Naive thymus-derived CD4-positive, alpha-beta T cell (primary cell): ENCODE data around the gene RNF183. TPM values are rescaled to one million over a fixed set of nuclear protein-coding genes. Genes with fewer than 3 reads are reported as not detected.
"Not testable (repeated sequence)": the region's sequence is repeated elsewhere in the genome, so short reads cannot be mapped to it uniquely, and the experiment has no call there.

ENCODE experiments used
- ATAC-seq: fragments of 150-1000 bp; cut with Tn5 transposase; 2 replicates; pipeline ENCODE4 v1.10.0; 2021; ENCODE audit warnings: mild to moderate bottlenecking, moderate library complexity
- CTCF ChIA-PET: fragments of 350-600 bp; sonication (Branson Sonifier 250); formaldehyde crosslinking; loops from one replicate; lab custom pipeline; 2021; ENCODE audit warnings: antibody characterized with exemption; lab: Charles Lee
- POLR2A ChIA-PET: fragments of 350-600 bp; sonication (Branson Sonifier 250); formaldehyde crosslinking; loops from one replicate; lab custom pipeline; 2021; ENCODE audit warnings: antibody characterized with exemption, inconsistent platforms; lab: Charles Lee
- DNase-seq, 9 donors: peaks; one replicate each; pipeline versions ENCODE4 v3.0.0 to v3.0.0-alpha.2; 2020 to 2022; ENCODE audit warnings: mixed read lengths in 1 of 9
- H3K27ac ChIP-seq: one replicate; pipeline ENCODE4 v1.7.0; 2013; ENCODE audit warnings: mild to moderate bottlenecking, low read depth, low read length, moderate library complexity
- H3K27me3 ChIP-seq, 2 donors: one replicate each; pipeline ENCODE4 v1.7.0; 2013; ENCODE audit warnings: low read length in 2 of 2, mild to moderate bottlenecking in 2 of 2, moderate library complexity in 2 of 2; ENCODE audit not compliant: control insufficient read depth in 2 of 2, insufficient read depth in 2 of 2
- H3K36me3 ChIP-seq, 3 experiments: 1 replicate in 2 of 3; 2 replicates in 1 of 3; pipeline ENCODE4 v1.7.0; 2013; ENCODE audit warnings: low read length in 3 of 3, mild to moderate bottlenecking in 3 of 3, moderate library complexity in 1 of 3; ENCODE audit not compliant: insufficient read depth in 3 of 3, control insufficient read depth in 2 of 3
- H3K4me1 ChIP-seq, 2 donors: one replicate each; pipeline ENCODE4 v1.7.0; 2013; ENCODE audit warnings: low read length in 2 of 2, mild to moderate bottlenecking in 2 of 2, moderate library complexity in 1 of 2; ENCODE audit not compliant: control insufficient read depth in 2 of 2, insufficient read depth in 2 of 2
- H3K4me3 ChIP-seq: 2 replicates; pipeline ENCODE4 v1.7.0; 2013; ENCODE audit warnings: mild to moderate bottlenecking, low read length
- H3K9me3 ChIP-seq, 3 experiments: 1 replicate in 2 of 3; 2 replicates in 1 of 3; pipeline ENCODE4 v1.7.0; 2013; ENCODE audit warnings: low read length in 3 of 3; ENCODE audit not compliant: control insufficient read depth in 2 of 3
- H3K27ac Mint-ChIP-seq, 9 donors: one replicate each; pipeline ENCODE4 v1.8.0; 2020 to 2022; ENCODE audit warnings: mixed read lengths in 9 of 9, mild to moderate bottlenecking in 8 of 9, moderate library complexity in 5 of 9, inconsistent platforms in 2 of 9
- H3K27me3 Mint-ChIP-seq, 5 donors: one replicate each; pipeline ENCODE4 v1.8.0; 2021 to 2022; ENCODE audit warnings: mixed read lengths in 5 of 5, mild to moderate bottlenecking in 1 of 5
- H3K36me3 Mint-ChIP-seq, 5 donors: one replicate each; pipeline ENCODE4 v1.8.0; 2020 to 2022; ENCODE audit warnings: mixed read lengths in 5 of 5, mild to moderate bottlenecking in 3 of 5, inconsistent platforms in 1 of 5
- H3K4me1 Mint-ChIP-seq, 7 donors: one replicate each; pipeline ENCODE4 v1.8.0; 2020 to 2022; ENCODE audit warnings: mixed read lengths in 7 of 7, mild to moderate bottlenecking in 3 of 7, inconsistent platforms in 1 of 7
- H3K4me3 Mint-ChIP-seq, 10 donors: one replicate each; pipeline ENCODE4 v1.8.0; 2020 to 2022; ENCODE audit warnings: mild to moderate bottlenecking in 10 of 10, mixed read lengths in 10 of 10, moderate library complexity in 6 of 10, inconsistent platforms in 2 of 10
- H3K9me3 Mint-ChIP-seq, 11 donors: one replicate each; pipeline ENCODE4 v1.8.0; 2020 to 2022; ENCODE audit warnings: mixed read lengths in 11 of 11, mild to moderate bottlenecking in 4 of 11, inconsistent platforms in 1 of 11, moderate library complexity in 1 of 11
- intact Hi-C, 2 donors: fragments of 100-400 bp; cut with micrococcal nuclease; formaldehyde crosslinking; loops; one replicate each; pipeline ENCODE4 v1.15.1; 2023
- polyA plus RNA-seq, 2 donors: library from polyadenylated mRNA; unstranded; fragments of 300-500 nt; fragmentation: Illumina TruSeq; gene quantifications; one replicate each; pipeline ENCODE4 v1.2.3, GENCODE V29; 2021
- total RNA-seq, 6 experiments: library from RNA in 5 of 6; stranded (reverse) in 5 of 6; gene quantifications; 1 replicate in 5 of 6; 2 replicates in 1 of 6; pipeline ENCODE4 v1.2.3 and lab custom pipeline; 2021 to 2026

Gene RNF183
- total and polyA plus RNA-seq, 7 experiments from 2014 or later: not detected

GRCh38 chr9:113296247-113296646 lies 6.9 kb downstream of the RNF183 start:
- POLR2A ChIA-PET, H3K4me1 ChIP-seq, intact Hi-C loops, H3K27ac ChIP-seq, H3K9me3 Mint-ChIP-seq, H3K4me3 ChIP-seq, H3K4me3 Mint-ChIP-seq, H3K27ac Mint-ChIP-seq, H3K9me3 ChIP-seq, ATAC-seq, H3K27me3 ChIP-seq, H3K36me3 Mint-ChIP-seq, DNase-seq: not testable (repeated sequence)
- peaks cover 0 to 24% (median 5%) of the 10 kb centered on the region in 3 experiments for H3K36me3 ChIP-seq
- Mint-ChIP-seq H3K27me3 (peaks cover 0 to 16% (median 0%) of the 10 kb centered on the region in 5 donors), H3K4me1 (peaks cover 0 to 11% (median 4%) of the 10 kb centered on the region in 7 donors)
- CTCF ChIA-PET: interaction anchor here (0.6 to 0.7 kb wide), 2 partner anchors 29 to 41 kb away, joined by 3 read pairs; no protein-coding TSS in a partner anchor

DNA sequence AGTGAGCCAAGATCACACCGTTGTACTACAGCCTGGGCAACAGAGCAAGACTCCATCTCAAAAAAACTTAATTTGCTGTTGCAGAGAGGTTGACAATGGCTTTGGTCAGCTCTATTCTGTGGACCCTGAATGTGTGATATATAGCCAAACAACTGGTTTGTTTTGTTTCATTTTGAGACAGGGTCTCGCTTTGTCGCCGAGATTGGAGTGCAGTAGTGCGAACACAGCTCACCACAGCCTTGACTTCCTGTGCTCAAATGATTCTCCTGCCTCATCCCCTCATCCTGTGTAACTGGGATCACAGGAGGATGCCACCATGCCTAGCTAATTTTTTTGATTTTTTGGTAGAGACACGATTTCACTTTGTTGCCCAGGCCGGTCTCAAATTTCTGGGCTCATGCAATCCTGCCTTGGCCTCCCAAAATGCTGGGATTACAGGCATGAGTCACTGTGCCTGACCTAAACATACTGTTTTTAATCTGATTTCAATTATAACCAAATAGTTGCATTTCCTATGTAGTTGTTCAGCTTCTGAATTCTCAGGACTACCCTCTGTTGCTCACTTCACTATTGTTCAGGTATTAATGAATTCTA lies 9.8 kb downstream of the RNF183 start:
- Histone ChIP-seq H3K4me1 (no peaks in the 10 kb centered on the region), H3K27me3 (no peaks in the 10 kb centered on the region), H3K36me3 (peaks cover 13 to 52% (median 21%) of the 10 kb centered on the region in 3 experiments), H3K4me3 (no peak overlapping the region), H3K27ac (no peak overlapping the region), H3K9me3 (no peaks in the 10 kb centered on the region)
- peaks cover 0 to 5% (median 0%) of the 10 kb centered on the region in 7 donors for H3K4me1 Mint-ChIP-seq
- H3K36me3 Mint-ChIP-seq: peaks cover 5 to 32% (median 18%) of the 10 kb centered on the region in 5 donors
- no peaks in the 10 kb centered on the region for H3K27me3 Mint-ChIP-seq
- intact Hi-C loops: no loop called here
- no peak for ATAC-seq
- DNase-seq: no peak
- POLR2A ChIA-PET: no interaction called here
- CTCF ChIA-PET: no interaction called here
- no peaks in the 10 kb centered on the region for H3K9me3 Mint-ChIP-seq
- no peak overlapping the region for H3K4me3 Mint-ChIP-seq
- H3K27ac Mint-ChIP-seq: peak overlapping the region in 2 of 9 donors; percentile 3 to 55

DNA sequence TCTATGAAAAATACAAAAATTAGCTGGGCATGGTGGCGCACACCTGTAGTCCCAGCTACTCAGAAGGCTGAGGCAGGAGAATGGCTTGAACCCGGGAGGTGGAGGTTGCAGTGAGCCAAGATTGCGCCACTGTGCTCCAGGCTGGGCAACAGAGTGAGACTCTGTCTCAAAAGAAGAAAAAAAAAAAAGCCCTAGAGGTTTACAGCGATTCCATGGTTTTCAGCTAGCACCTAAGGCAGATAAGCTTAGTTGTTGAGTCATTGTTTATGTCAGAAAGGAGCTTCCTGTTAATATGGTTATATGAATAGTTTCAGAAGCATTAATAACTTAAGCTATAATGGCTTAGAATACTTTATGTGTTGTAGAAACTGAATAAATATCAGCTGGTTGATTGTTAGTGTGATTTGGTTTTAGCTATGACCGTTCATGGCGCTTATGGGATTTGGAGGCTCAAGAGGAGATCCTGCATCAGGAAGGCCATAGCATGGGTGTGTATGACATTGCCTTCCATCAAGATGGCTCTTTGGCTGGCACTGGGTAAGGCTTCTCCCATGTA lies 13.0 kb downstream of the RNF183 start:
- Mint-ChIP-seq H3K4me3 (no peak overlapping the region), H3K27me3 (no peaks in the 10 kb centered on the region), H3K36me3 (peaks cover 8 to 42% (median 22%) of the 10 kb centered on the region in 5 donors), H3K9me3 (no peaks in the 10 kb centered on the region), H3K4me1 (peaks cover 0 to 4% (median 0%) of the 10 kb centered on the region in 7 donors), H3K27ac (peak overlapping the region in 2 of 9 donors; percentile 38 to 62)
- Histone ChIP-seq H3K9me3 (no peaks in the 10 kb centered on the region), H3K4me3 (no peak overlapping the region), H3K27ac (no peak overlapping the region), H3K36me3 (peaks cover 18 to 81% (median 25%) of the 10 kb centered on the region in 3 experiments), H3K27me3 (no peaks in the 10 kb centered on the region), H3K4me1 (no peaks in the 10 kb centered on the region)
- POLR2A ChIA-PET: no interaction called here
- DNase-seq (no peak), ATAC-seq (no peak)
- CTCF ChIA-PET: interaction anchor here (0.6 kb wide), 1 partner anchor 18 kb away, joined by 4 read pairs; no protein-coding TSS in a partner anchor
- intact Hi-C loops: no loop called here

DNA sequence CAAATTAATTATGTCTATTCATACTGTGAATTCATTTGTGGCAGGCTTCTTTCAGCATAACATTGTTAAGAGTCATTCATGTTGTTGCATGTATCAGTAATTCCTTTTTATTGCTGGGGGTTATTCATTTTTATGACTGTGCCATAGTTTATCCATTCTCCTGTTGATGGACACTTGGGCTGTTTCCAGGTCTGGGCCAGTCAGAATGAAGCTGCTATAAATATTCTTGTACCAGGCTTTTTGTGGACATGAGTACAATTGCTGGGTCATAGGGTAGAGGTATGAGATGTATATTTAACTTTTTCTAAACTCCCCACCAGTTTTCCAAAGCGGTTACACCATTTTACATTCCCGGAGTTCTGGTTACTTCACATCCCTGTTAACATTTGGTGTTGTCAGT lies 14.1 kb downstream of the RNF183 start:
- H3K36me3 ChIP-seq: peaks cover 27 to 91% (median 33%) of the 10 kb centered on the region in 3 experiments
- no peak overlapping the region for H3K4me3 Mint-ChIP-seq
- peaks cover 0 to 6% (median 0%) of the 10 kb centered on the region in 7 donors for H3K4me1 Mint-ChIP-seq
- no peak for ATAC-seq
- ChIA-PET POLR2A (interaction anchor here (0.5 kb wide), 1 partner anchor 45 kb away, joined by 4 read pairs; no protein-coding TSS in a partner anchor), CTCF (no interaction called here)
- intact Hi-C loops: no loop called here
- peaks cover 8 to 51% (median 29%) of the 10 kb centered on the region in 5 donors for H3K36me3 Mint-ChIP-seq
- H3K27ac ChIP-seq: no peak overlapping the region
- DNase-seq: no peak
- H3K27me3 Mint-ChIP-seq: no peaks in the 10 kb centered on the region
- no peaks in the 10 kb centered on the region for H3K9me3 ChIP-seq
- H3K27ac Mint-ChIP-seq: peak overlapping the region in 1 of 9 donors; percentile 16
- H3K27me3 ChIP-seq: no peaks in the 10 kb centered on the region
- H3K9me3 Mint-ChIP-seq: no peaks in the 10 kb centered on the region
- no peak overlapping the region for H3K4me3 ChIP-seq
- no peaks in the 10 kb centered on the region for H3K4me1 ChIP-seq

DNA sequence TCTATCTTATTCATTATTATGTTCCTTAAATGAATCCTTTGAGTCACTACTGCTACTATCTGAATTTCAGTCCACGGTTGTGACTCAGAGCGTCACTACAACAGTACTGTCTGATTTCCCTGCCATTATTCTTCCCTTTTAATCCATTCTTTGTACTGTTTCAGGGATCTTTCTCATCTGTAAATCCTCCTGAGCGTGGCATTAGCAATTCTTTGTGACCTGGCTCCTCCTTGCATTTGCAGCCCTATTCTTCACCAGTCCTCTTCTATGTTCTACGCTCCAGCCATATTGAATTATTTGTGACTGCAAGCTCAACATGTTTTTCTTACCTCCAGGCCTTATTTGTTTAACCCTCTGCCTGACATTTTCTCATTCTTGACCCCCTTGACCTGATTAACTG lies 21.8 kb downstream of the RNF183 start:
- Histone ChIP-seq H3K4me1 (peaks cover 2% of the 10 kb centered on the region in 2 donors), H3K36me3 (peaks cover 30 to 73% (median 46%) of the 10 kb centered on the region in 3 experiments), H3K4me3 (no peak overlapping the region), H3K9me3 (no peaks in the 10 kb centered on the region), H3K27me3 (no peaks in the 10 kb centered on the region), H3K27ac (no peak overlapping the region)
- Mint-ChIP-seq H3K27ac (peak overlapping the region in 4 of 9 donors; percentile 1 to 62 (median 36)), H3K4me3 (no peak overlapping the region), H3K36me3 (peaks cover 24 to 61% (median 45%) of the 10 kb centered on the region in 5 donors), H3K4me1 (peaks cover 11 to 39% (median 26%) of the 10 kb centered on the region in 7 donors), H3K9me3 (no peaks in the 10 kb centered on the region), H3K27me3 (no peaks in the 10 kb centered on the region)
- intact Hi-C loops: no loop called here
- ChIA-PET CTCF (interaction anchor here (0.6 kb wide), 1 partner anchor 412 kb away, joined by 3 read pairs; no protein-coding TSS in a partner anchor), POLR2A (no interaction called here)
- ATAC-seq (no peak), DNase-seq (no peak)

GRCh38 chr9:113278840-113279239 lies 24.3 kb downstream of the RNF183 start:
- Histone ChIP-seq H3K27ac (no peak overlapping the region), H3K4me3 (no peak overlapping the region), H3K36me3 (peaks cover 22 to 52% (median 35%) of the 10 kb centered on the region in 3 experiments), H3K9me3 (no peaks in the 10 kb centered on the region), H3K27me3 (no peaks in the 10 kb centered on the region), H3K4me1 (peaks cover 8 to 16% of the 10 kb centered on the region in 2 donors)
- ChIA-PET CTCF (no interaction called here), POLR2A (no interaction called here)
- no peak for DNase-seq
- H3K4me3 Mint-ChIP-seq: no peak overlapping the region
- H3K27ac Mint-ChIP-seq: peak overlapping the region in 4 of 9 donors; percentile 16 to 45 (median 36)
- peaks cover 14 to 39% (median 30%) of the 10 kb centered on the region in 7 donors for H3K4me1 Mint-ChIP-seq
- intact Hi-C loops: no loop called here
- no peak for ATAC-seq
- H3K9me3 Mint-ChIP-seq: no peaks in the 10 kb centered on the region
- peaks cover 24 to 52% (median 34%) of the 10 kb centered on the region in 5 donors for H3K36me3 Mint-ChIP-seq
- no peaks in the 10 kb centered on the region for H3K27me3 Mint-ChIP-seq
